ACC112 (cell line): Measurements from ENCODE around the gene GLB1L3.

Source experiments
- H2AFZ ChIP-seq: fragments of 200-600 bp; sonication (generic); one replicate; pipeline ENCODE4 v1.6.0; 2017; ENCODE audit warnings: antibody characterized with exemption, low read length; ENCODE audit not compliant: unreplicated experiment
- H3K27ac ChIP-seq: fragments of 200-600 bp; sonication (generic); 2 replicates; pipeline ENCODE4 v1.5.1; 2014; ENCODE audit warnings: low read depth, mild to moderate bottlenecking, antibody characterized with exemption, low read length, moderate library complexity
- H3K27me3 ChIP-seq: fragments of 200-600 bp; sonication (generic); 2 replicates; pipeline ENCODE4 v1.6.1; 2014; ENCODE audit warnings: mild to moderate bottlenecking, antibody characterized with exemption, low read length, moderate library complexity, mixed read lengths; ENCODE audit not compliant: insufficient read depth
- H3K36me3 ChIP-seq: fragments of 200-600 bp; sonication (generic); 2 replicates; pipeline ENCODE4 v1.6.1; 2016; ENCODE audit warnings: mild to moderate bottlenecking, antibody characterized with exemption, low read length, moderate library complexity, mixed read lengths; ENCODE audit not compliant: insufficient read depth
- H3K4me1 ChIP-seq: fragments of 200-600 bp; sonication (generic); one replicate; pipeline ENCODE4 v1.6.1; 2016; ENCODE audit warnings: low read length, mixed read lengths; ENCODE audit not compliant: insufficient read depth, unreplicated experiment, control insufficient read depth
- H3K4me3 ChIP-seq: fragments of 200-600 bp; sonication (generic); 2 replicates; pipeline ENCODE4 v1.5.1; 2014; ENCODE audit warnings: mild to moderate bottlenecking, low read depth, low read length
- H3K79me2 ChIP-seq: fragments of 200-600 bp; sonication (generic); one replicate; pipeline ENCODE4 v1.6.0; 2016; ENCODE audit warnings: low read length; ENCODE audit not compliant: control insufficient read depth, unreplicated experiment, insufficient read depth

Gene GLB1L3

DNA sequence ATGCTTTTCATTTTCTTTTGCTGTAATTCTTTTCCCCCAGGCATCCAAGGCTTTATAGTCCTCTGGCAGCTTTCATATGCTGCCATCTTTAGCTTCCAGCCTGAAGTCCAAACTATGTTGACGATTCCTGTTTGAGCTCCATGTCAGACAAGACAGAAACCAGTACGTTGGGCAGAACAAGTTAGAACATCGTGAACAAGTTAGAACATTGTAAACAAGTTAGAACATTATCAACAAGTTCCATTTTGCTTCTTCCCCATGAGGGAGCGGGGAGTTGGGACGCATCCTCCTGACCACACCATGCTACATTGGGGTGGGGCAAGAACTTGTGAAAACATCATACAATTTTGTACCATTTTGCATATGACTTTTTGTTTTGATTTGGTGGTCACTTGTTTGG, 79.5 kb downstream of the GLB1L3 start:
- Histone ChIP-seq H3K27me3 (no peaks in the 10 kb centered on the region), H3K4me3 (no peak overlapping the region), H3K4me1 (no peaks in the 10 kb centered on the region), H3K79me2 (no peaks in the 10 kb centered on the region), H3K27ac (no peak overlapping the region), H2AFZ (no peak overlapping the region), H3K36me3 (no peaks in the 10 kb centered on the region)

DNA sequence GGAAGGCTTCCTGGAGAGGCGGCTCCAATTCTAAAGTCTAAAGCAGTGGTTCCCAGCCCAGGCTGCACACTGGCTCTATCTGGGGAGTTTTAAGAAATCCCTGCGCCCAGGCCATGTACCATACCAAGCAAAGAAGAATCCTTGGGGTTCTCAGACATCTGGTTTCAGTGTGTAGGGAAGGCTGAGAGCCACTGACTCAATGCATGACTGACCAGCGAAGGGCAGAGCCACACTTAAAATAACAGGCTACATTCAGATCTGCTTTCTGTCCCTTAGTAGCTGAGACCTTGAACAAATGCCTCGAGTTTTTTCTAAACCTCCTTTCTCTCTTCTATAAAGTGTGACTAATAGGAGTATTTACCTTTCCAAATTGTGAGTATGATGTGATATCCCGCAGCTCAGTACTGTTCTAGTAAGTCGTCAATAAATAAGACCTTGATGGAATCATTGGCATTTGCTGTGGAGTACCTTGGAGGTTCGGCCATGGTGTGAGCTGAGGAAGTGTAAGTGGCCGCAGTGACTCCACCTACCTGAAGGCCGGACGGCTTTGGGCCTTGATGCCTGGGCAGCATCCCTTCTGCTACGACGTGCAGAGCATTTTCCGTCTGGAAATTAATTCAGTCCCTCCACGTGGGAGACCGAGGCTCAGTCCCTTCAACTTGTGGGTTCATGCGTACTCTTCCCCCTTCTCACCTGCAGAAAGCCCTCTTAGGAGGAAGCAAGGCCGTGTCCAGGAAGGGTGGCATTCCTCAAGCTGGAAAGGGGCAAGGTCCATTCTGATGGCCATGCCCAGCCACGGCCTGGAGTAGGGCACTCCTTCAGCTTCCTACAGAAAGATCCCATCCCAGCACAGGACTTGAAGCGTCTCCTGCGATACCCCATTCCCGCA, 80.7 kb downstream of the GLB1L3 start:
- Histone ChIP-seq H3K36me3 (no peaks in the 10 kb centered on the region), H3K4me1 (no peaks in the 10 kb centered on the region), H3K27me3 (no peaks in the 10 kb centered on the region), H3K79me2 (no peaks in the 10 kb centered on the region), H2AFZ (no peak overlapping the region), H3K27ac (no peak overlapping the region), H3K4me3 (no peak overlapping the region)

DNA sequence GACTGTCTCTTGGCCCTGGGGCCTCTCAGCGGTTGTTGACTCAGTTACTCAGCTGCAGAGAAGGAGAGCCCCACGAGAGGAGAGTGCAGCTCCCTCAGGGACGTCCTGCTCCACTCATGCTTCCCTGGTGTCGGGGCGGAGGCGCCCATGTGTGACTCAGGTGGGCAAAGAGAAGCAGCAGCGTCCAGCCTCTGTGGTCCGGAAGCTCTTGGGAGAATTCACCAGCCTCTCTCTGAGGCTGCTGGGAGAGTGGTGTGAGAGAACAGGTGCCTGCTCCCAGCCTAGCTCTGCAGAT, 81.3 kb downstream of the GLB1L3 start:
- H3K4me3 ChIP-seq = no peak overlapping the region
- H3K36me3 ChIP-seq = no peaks in the 10 kb centered on the region
- H3K27me3 ChIP-seq = no peaks in the 10 kb centered on the region
- no peaks in the 10 kb centered on the region for H3K79me2 ChIP-seq
- H3K4me1 ChIP-seq = no peaks in the 10 kb centered on the region
- no peak overlapping the region for H2AFZ ChIP-seq
- H3K27ac ChIP-seq = no peak overlapping the region

DNA sequence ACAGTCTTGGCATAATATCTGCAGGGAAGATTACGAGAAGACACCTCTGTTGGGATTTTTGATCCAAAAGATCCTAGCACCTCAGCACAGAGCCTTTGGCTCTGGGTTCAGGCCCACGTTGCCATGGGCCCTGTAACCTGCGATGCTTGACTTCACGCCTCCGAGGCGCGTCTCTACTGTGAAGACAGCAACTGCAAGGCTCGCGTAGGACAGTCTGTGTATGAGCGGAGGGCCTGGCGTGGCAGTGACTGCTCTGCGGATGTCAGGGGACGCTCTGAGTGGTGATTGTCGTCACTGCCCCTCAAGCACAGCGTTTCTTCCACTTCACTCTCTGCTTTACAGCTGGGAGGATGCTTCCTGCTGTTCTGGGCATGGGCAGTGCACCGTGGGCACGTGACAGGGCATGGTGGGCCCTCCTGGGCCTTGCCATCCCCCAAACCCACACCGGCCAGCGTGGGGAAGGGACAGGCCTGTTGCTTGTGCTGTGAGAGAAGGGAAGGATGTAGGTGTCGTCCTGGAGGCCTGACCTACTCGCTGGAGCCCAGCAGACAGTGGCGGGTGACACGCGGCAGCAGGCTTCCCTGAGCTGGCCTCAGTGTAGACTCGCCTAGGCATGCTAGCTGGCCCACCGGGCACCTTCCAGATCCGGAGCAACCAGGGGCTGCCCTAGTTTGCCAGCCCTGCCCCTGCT, 82.1 kb downstream of the GLB1L3 start:
- no peaks in the 10 kb centered on the region for H3K36me3 ChIP-seq
- no peaks in the 10 kb centered on the region for H3K27me3 ChIP-seq
- no peaks in the 10 kb centered on the region for H3K4me1 ChIP-seq
- no peak overlapping the region for H3K27ac ChIP-seq
- H2AFZ ChIP-seq = no peak overlapping the region
- H3K4me3 ChIP-seq = no peak overlapping the region
- no peaks in the 10 kb centered on the region for H3K79me2 ChIP-seq

DNA sequence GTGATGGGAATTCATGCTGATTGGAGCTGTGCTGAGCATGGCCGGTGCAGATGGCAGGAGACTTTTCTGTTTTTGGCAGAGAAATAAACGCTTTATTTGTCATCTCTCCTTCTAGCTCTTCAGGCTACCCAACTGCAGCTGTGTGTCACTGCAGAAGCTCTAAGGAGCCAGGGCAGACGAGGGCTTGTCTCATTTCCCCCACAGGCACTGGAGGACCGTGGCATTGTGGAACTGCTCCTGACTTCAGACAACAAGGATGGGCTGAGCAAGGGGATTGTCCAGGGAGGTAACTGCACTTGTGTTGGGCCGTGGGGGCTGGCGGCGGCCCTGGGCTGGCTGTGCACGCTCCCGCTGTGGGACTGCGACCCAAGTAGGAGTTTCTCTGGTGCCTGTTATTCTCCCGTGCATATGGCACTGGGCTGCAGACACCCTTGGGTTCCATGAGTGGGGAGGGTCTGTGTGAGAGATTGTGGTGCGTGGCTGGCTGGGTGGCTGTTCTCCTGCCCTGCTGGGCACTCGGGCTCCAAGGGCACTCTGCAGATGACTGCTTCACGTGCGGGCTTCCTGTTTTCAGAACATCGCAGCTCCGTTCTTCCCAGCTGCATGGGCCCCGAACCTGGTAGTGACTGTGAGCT, 82.8 kb downstream of the GLB1L3 start:
- H3K27ac ChIP-seq = no peak overlapping the region

DNA sequence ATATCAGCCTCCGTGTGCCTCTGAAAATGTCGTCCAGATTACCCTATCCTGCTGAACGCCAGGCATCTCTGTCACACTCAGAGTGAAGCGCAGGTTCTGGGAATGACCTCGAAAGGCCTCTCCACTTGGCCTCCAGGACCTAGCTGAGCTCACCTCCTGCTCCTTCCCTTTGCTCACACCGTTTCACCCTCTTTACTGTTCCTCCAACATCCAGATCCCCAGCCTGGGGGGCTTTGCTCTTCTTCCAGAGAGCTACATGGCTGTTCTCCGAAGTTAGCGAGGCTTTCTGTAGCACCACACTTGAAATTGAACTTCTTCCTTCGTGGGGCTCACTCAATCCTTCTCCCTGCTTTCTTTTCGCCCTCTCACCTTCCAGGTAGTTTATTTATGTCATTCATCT, 83.5 kb downstream of the GLB1L3 start:
- Histone ChIP-seq H3K4me1 (no peaks in the 10 kb centered on the region), H2AFZ (no peak overlapping the region)

More for the DNA sequence above, 82.8 kb downstream of the GLB1L3 start:
- H2AFZ ChIP-seq = no peak overlapping the region
- H3K27me3 ChIP-seq = no peaks in the 10 kb centered on the region
- H3K4me1 ChIP-seq = no peaks in the 10 kb centered on the region
- no peak overlapping the region for H3K4me3 ChIP-seq
- no peaks in the 10 kb centered on the region for H3K79me2 ChIP-seq
- H3K36me3 ChIP-seq = no peaks in the 10 kb centered on the region

DNA sequence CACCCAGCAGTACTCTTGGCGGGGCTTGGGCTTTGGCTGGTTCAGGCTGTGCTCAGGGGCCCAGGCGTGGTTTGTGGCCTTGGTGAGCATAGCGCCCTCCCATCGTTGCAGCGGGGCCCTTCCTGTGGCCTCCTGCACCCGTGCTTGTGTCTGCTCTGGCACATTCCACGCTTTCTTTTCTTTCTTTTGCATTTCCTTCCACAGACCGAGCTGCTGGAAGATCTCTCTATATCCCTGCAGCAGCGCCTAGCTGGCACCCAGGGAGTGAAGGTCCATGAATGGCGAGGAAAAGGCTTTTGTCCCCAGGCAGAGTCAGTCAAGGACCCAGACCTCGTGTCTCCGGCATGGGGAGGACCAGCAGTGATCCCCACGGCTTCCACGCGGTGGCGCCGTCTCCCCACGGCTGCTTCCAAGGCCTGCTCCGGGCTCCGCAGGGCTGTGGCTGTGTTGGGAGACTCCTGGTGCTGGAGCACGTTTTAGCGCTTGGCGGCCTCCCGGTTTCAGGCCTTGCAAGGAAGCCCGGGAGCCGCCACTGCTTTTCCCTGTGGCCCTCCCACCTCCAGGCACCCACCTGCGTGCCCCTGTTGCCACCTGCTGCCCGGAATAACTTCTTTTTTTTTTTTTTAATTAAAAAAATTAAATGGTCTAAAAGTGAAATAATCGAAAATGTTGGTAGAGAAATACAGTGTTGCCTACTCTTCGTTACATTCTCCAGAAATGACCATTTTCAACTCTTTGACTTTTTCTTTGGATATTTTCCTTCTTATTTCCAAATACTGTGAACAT, 84.1 kb downstream of the GLB1L3 start:
- Histone ChIP-seq H3K79me2 (no peaks in the 10 kb centered on the region), H3K27ac (no peak overlapping the region), H3K36me3 (no peaks in the 10 kb centered on the region), H3K4me3 (no peak overlapping the region), H2AFZ (no peak overlapping the region), H3K27me3 (no peaks in the 10 kb centered on the region), H3K4me1 (no peaks in the 10 kb centered on the region)

More for the DNA sequence above, 83.5 kb downstream of the GLB1L3 start:
- no peaks in the 10 kb centered on the region for H3K27me3 ChIP-seq
- no peak overlapping the region for H3K4me3 ChIP-seq
- H3K36me3 ChIP-seq = no peaks in the 10 kb centered on the region
- no peak overlapping the region for H3K27ac ChIP-seq
- H3K79me2 ChIP-seq = no peaks in the 10 kb centered on the region

DNA sequence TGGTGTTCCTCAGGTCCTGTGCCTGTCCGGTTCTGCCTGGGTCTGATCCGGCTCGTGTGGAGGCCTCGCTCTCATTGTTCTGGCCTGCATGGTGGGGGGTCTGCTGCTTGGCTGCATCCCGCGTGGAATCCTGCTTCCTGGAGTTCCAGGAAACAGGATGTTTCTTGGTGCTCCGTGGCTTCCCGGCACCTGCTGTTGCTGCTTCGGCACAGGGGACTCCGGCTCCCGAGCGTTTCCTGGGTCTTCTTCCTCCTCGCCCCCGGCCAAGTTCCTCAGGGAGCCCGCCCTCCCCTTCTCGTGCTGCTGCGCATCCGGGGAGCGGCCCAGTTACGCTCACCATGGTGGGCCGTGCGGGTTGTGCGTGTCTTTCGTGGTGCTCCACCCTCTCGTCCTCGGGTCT, 85.5 kb downstream of the GLB1L3 start:
- no peaks in the 10 kb centered on the region for H3K4me1 ChIP-seq
- no peak overlapping the region for H2AFZ ChIP-seq
- H3K27ac ChIP-seq = no peak overlapping the region
- no peaks in the 10 kb centered on the region for H3K79me2 ChIP-seq
- H3K27me3 ChIP-seq = no peaks in the 10 kb centered on the region
- no peak overlapping the region for H3K4me3 ChIP-seq
- H3K36me3 ChIP-seq = no peaks in the 10 kb centered on the region

DNA sequence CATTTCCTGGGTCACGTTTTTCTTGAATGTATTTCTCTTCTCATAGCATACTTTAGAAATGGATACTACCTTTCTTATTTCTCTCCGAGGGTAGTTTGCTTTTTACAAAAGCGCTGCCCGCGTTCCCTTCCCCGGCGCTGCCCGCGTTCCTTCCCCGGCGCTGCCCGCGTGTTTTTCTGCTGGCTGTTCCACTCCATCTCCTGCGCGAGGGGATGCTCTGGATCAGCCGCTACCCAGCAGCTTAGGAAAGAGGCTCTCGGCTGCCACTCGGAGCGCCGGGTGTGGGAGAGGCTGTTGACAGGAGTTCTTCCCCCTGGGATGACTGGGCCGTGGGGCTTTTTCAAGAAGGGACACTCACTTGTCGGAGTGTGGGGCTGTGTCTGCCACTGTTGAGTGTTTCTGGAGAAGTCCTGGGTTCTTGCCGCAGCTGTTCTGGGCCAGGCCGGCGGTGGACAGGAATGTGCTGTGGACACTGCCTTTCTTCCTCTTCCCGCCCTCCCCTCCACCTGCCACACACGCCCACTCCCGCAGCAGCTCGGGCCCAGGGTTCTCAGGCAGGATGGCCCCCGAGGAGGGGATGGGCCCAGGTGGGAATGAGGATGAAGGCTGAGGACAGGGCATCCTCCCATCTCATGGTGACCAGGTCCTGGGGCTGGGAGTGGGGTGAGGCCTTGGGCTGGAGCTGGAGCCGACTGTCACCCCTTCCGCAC, 86.2 kb downstream of the GLB1L3 start:
- no peaks in the 10 kb centered on the region for H3K4me1 ChIP-seq
- H3K4me3 ChIP-seq = no peak overlapping the region
- H3K79me2 ChIP-seq = no peaks in the 10 kb centered on the region
- no peaks in the 10 kb centered on the region for H3K27me3 ChIP-seq
- H2AFZ ChIP-seq = no peak overlapping the region
- no peak overlapping the region for H3K27ac ChIP-seq
- no peaks in the 10 kb centered on the region for H3K36me3 ChIP-seq

DNA sequence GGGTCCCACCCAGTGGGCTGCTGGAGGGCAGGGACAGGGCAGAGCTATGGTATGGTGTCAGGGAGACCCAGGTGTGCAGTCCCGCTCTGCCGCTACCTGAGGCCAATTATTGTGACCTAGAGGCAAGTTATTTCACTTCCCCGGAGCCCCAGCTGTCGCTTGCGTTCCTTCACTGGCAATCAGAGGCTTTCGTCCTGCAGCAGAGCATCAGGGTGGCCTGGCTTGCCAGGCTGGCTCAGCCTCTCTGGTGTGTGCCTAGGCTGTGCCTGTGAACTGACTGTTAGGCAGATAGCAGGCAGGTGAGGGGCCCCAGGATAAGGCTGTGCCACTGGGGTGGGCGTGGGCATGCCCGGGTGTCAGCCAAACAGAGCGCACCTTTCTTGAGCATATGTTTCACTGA, 87.0 kb downstream of the GLB1L3 start:
- no peaks in the 10 kb centered on the region for H3K79me2 ChIP-seq
- H3K36me3 ChIP-seq = no peaks in the 10 kb centered on the region
- no peaks in the 10 kb centered on the region for H3K27me3 ChIP-seq
- no peak overlapping the region for H2AFZ ChIP-seq
- no peaks in the 10 kb centered on the region for H3K4me1 ChIP-seq
- H3K4me3 ChIP-seq = no peak overlapping the region
- H3K27ac ChIP-seq = no peak overlapping the region
